GM18873 (cell line): Measurements from ENCODE around the gene CERS4.

ENCODE experiments used
- ATAC-seq: cut with Tn5 transposase; IDR thresholded peaks from one replicate; pipeline ENCODE4 v1.9.1; 2021; ENCODE audit warnings: mild to moderate bottlenecking, moderate library complexity, moderate number of reproducible peaks; ENCODE audit not compliant: unreplicated experiment, low FRiP score

The CERS4 gene

GRCh38 chr19:8311461-8312260 lies 102.5 kb downstream of the CERS4 start:
- no peak for ATAC-seq
